Stomach (tissue), 9 donors: ENCODE results near the gene ZNF267. TPM values are rescaled to one million over a fixed set of nuclear protein-coding genes. Genes with fewer than 3 reads are reported as not detected.
"Not testable (repeated sequence)": the region's sequence is repeated elsewhere in the genome, so short reads cannot be mapped to it uniquely, and the experiment has no call there.

ENCODE experiments used
- DNase-seq, 2 donors: peaks; one replicate each; pipeline versions ENCODE4 v3.0.0 to v3.0.0-alpha.2; 2013 to 2019
- H3K27ac ChIP-seq, 5 donors: fragments of 200-600 bp in 4 of 5; sonication (generic) in 4 of 5; one replicate each; pipeline ENCODE4 v1.5.1; 2013 to 2019; ENCODE audit warnings: mild to moderate bottlenecking in 1 of 5, moderate library complexity in 1 of 5
- H3K27me3 ChIP-seq, 3 donors: fragments of 200-600 bp; sonication (generic); one replicate each; pipeline ENCODE4 v1.5.1; 2017 to 2019; ENCODE audit warnings: mixed run types in 1 of 3
- H3K36me3 ChIP-seq, 4 donors: fragments of 200-600 bp; sonication (generic); 1 replicate in 3 of 4; 2 replicates in 1 of 4; pipeline ENCODE4 v1.5.1; 2016 to 2019
- H3K4me1 ChIP-seq, 4 donors: fragments of 200-600 bp; sonication (generic); one replicate each; pipeline ENCODE4 v1.5.1; 2016 to 2019
- H3K4me3 ChIP-seq, 4 donors: fragments of 200-600 bp; sonication (generic) in 3 of 4; one replicate each; pipeline ENCODE4 v1.5.1; 2016 to 2019; ENCODE audit warnings: mild to moderate bottlenecking in 1 of 4
- H3K9me3 ChIP-seq, 4 donors: fragments of 200-600 bp; sonication (generic); one replicate each; pipeline ENCODE4 v1.5.1; 2016 to 2019
- CTCF ChIP-seq, 7 experiments: fragments of 450-650 bp in 4 of 7; fragments of 200-600 bp in 3 of 7; sonication (generic) in 3 of 7; IDR thresholded peaks; one replicate each; pipeline ENCODE4 v1.5.1; 2016 to 2019; ENCODE audit warnings: antibody characterized with exemption in 7 of 7, control low read depth in 2 of 7, mild to moderate bottlenecking in 1 of 7
- EP300 ChIP-seq: sonication (generic); formaldehyde crosslinking; IDR thresholded peaks from one replicate; pipeline ENCODE4 v1.6.1; 2017; ENCODE audit warnings: antibody characterized with exemption
- POLR2A ChIP-seq, 4 donors: fragments of 450-650 bp; IDR thresholded peaks; one replicate each; pipeline ENCODE4 v1.6.1; 2016; ENCODE audit warnings: antibody characterized with exemption in 4 of 4, control low read depth in 2 of 4, mild to moderate bottlenecking in 1 of 4, moderate library complexity in 1 of 4
- POLR2AphosphoS5 ChIP-seq, 3 donors: sonication (generic); formaldehyde crosslinking; IDR thresholded peaks; one replicate each; pipeline ENCODE4 v1.6.1; 2016; ENCODE audit warnings: antibody characterized with exemption in 3 of 3
- WGBS, 5 donors: extraction: QIAGEN DNeasy Blood & Tissue Kit in 3 of 5; methylation state at CpG; one replicate each; pipeline versions ENCODE4 v1.1.5 to v1.1.7; 2013 to 2018; 5-methylcytosine and 5-hydroxymethylcytosine counted together
- intact Hi-C: fragments of 100-400 bp; cut with DNase I; formaldehyde crosslinking; loops from one replicate; pipeline ENCODE4 v1.15.1; 2023; ENCODE audit warnings: low total_unique reads
- polyA plus RNA-seq, 3 donors: library from polyadenylated mRNA; stranded (reverse); fragments of 200-250 nt; gene quantifications; one replicate each; pipeline ENCODE4 v1.2.3, GENCODE V29; 2013
- total RNA-seq, 5 donors: library from RNA; depleted of rRNA; stranded (reverse); fragments of >200 nt; gene quantifications; one replicate each; pipeline versions ENCODE4 v1.1.0 to v1.2.3, GENCODE V29; 2014 to 2016
- donor health status: healthy with polysubstance abuse.
- donor health status: Bipolar disorder and iron deficiency.
- donor health status: healthy.

Gene ZNF267
- total and polyA plus RNA-seq, 8 donors: 3.5 to 30.3 (median 13.2) TPM

- intact Hi-C loops: no loop called here
- no peak overlapping the region for H3K4me3 ChIP-seq
- H3K36me3 ChIP-seq: peaks cover 12 to 71% (median 53%) of the 10 kb centered on the region in 4 donors
- H3K9me3 ChIP-seq: peaks cover 0 to 66% (median 33%) of the 10 kb centered on the region in 4 donors
- no peak overlapping the region for H3K27ac ChIP-seq
- DNase-seq: no peak
- no peaks in the 10 kb centered on the region for H3K4me1 ChIP-seq
- 87 to 97% (median 91%) methylated on average over 2 of the region's 2 CpGs for WGBS, 5 donors
- TF ChIP-seq POLR2A (IDR thresholded peaks at IDR 0.05) (no peak), CTCF (IDR thresholded peaks at IDR 0.05) (no peak), POLR2AphosphoS5 (IDR thresholded peaks at IDR 0.05) (no peak), EP300 (no peak)
- no peaks in the 10 kb centered on the region for H3K27me3 ChIP-seq
Observed at GRCh38 chr16:31899505-31899904, 25.9 kb downstream of the ZNF267 start.

DNA sequence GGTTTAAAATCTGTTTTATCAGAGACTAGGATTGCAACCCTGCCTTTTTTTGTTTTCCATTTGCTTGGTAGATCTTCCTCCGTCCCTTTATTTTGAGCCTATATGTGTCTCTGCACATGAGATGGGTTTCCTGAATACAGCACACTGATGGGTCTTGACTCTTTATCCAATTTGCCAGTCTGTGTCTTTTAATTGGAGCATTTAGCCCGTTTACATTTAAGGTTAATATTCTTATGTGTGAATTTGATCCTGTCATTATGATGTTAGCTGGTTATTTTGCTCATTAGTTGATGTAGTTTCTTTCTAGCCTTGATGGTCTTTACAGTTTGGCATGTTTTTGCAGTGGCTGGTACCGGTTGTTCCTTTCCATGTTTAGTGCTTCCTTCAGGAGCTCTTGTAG, 31.0 kb downstream of the ZNF267 start:
- H3K9me3 ChIP-seq: peaks cover 18 to 80% (median 53%) of the 10 kb centered on the region in 4 donors
- peaks cover 10 to 61% (median 39%) of the 10 kb centered on the region in 4 donors for H3K36me3 ChIP-seq
- H3K4me3 ChIP-seq, H3K4me1 ChIP-seq, DNase-seq, H3K27me3 ChIP-seq, H3K27ac ChIP-seq, intact Hi-C loops: not testable (repeated sequence)
- WGBS, 5 donors: 93 to 98% (median 97%) methylated on average over 2 to 3 of the region's 3 CpGs

DNA sequence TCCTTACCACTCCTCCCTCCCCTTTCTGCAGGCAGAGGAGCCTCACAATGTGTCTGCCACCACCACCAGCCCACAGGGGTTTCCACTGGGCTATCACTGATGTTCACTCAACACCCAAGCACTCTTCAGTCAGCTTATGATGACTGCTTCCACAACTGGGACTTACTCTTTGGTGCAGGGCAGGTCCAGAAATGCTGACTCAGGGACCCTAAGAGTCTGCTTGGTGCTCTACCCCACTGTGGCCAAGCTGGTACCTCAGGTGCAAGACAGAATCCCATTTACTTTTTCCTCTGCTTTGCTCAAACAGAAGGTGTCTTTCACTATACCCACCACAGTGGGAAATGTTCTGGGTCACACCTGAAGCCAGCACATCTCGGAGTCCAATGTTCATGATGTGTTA, 40.1 kb downstream of the ZNF267 start:
- TF ChIP-seq CTCF (IDR thresholded peaks at IDR 0.05): no peak
- TF ChIP-seq POLR2A (IDR thresholded peaks at IDR 0.05): no peak
- TF ChIP-seq POLR2AphosphoS5 (IDR thresholded peaks at IDR 0.05): no peak
- no peak for TF ChIP-seq EP300
- WGBS, 5 donors: 91 to 100% (median 100%) methylated on average over 1 of the region's 1 CpG
- Histone ChIP-seq H3K9me3 (peaks cover 48 to 99% (median 85%) of the 10 kb centered on the region in 4 donors), H3K36me3 (peaks cover 31 to 81% (median 69%) of the 10 kb centered on the region in 4 donors), H3K27ac (no peak overlapping the region), H3K27me3 (no peaks in the 10 kb centered on the region), H3K4me3 (no peak overlapping the region), H3K4me1 (no peaks in the 10 kb centered on the region)
- intact Hi-C loops: no loop called here
- DNase-seq: no peak

DNA sequence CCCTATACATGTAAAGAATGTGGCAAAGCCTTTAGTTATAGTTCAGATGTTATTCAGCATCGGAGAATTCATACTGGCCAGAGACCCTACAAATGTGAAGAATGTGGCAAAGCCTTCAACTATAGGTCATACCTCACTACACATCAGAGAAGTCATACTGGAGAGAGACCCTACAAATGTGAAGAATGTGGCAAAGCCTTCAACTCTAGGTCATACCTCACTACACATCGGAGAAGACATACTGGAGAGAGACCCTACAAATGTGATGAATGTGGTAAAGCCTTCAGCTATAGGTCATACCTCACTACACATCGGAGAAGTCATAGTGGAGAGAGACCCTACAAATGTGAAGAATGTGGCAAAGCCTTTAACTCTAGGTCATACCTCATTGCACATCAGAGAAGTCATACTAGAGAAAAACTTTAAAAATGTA, 42.5 kb downstream of the ZNF267 start:
- peaks cover 31 to 77% (median 66%) of the 10 kb centered on the region in 4 donors for H3K36me3 ChIP-seq
- no peak for TF ChIP-seq CTCF (IDR thresholded peaks at IDR 0.05)
- no peak for TF ChIP-seq POLR2A (IDR thresholded peaks at IDR 0.05)
- TF ChIP-seq EP300: no peak
- no peak for TF ChIP-seq POLR2AphosphoS5 (IDR thresholded peaks at IDR 0.05)
- no peaks in the 10 kb centered on the region for H3K4me1 ChIP-seq
- peaks cover 64 to 100% (median 92%) of the 10 kb centered on the region in 4 donors for H3K9me3 ChIP-seq
- no peak for DNase-seq
- intact Hi-C loops: no loop called here
- no peak overlapping the region for H3K27ac ChIP-seq
- 91 to 99% (median 97%) methylated on average over 3 of the region's 3 CpGs for WGBS, 5 donors
- H3K4me3 ChIP-seq: no peak overlapping the region
- H3K27me3 ChIP-seq: no peaks in the 10 kb centered on the region

- H3K4me1 ChIP-seq: no peaks in the 10 kb centered on the region
- intact Hi-C loops: no loop called here
- H3K27me3 ChIP-seq: no peaks in the 10 kb centered on the region
- TF ChIP-seq CTCF (IDR thresholded peaks at IDR 0.05) (no peak), POLR2A (IDR thresholded peaks at IDR 0.05) (no peak), EP300 (no peak), POLR2AphosphoS5 (IDR thresholded peaks at IDR 0.05) (no peak)
- WGBS, 5 donors: 92 to 95% (median 94%) methylated on average over 2 of the region's 2 CpGs
- no peak for DNase-seq
- H3K27ac ChIP-seq: no peak overlapping the region
- H3K4me3 ChIP-seq: no peak overlapping the region
- H3K36me3 ChIP-seq: peaks cover 9 to 42% (median 31%) of the 10 kb centered on the region in 4 donors
- peaks cover 57 to 100% (median 93%) of the 10 kb centered on the region in 4 donors for H3K9me3 ChIP-seq
Observed at GRCh38 chr16:31920373-31920772, 46.8 kb downstream of the ZNF267 start.

DNA sequence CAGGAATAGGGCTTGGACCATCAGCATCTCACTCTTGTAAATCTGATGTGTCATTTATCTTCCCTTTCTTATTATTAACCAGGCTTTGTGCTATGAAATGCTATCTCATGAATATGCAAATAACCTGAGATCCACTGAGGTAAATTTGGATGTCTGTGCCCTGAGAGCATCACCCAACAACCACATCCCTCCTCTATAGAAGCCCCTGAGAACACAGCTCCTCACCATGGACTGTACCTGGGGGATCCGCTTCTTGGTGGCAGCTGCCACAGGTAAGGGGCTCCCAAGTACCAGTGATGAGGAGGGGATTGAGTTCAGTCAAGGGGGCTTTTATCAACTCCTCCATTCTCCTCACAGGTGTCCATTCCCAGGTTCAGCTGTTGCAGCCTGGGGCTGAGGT, 78.2 kb downstream of the ZNF267 start:
- intact Hi-C loops: not testable (repeated sequence)
- WGBS, 5 donors: 67 to 94% (median 92%) methylated on average over 1 of the region's 1 CpG; no CpG with 5 or more reads in 2 of the 5 donors

GRCh38 chr16:31952206-31952605, 78.6 kb downstream of the ZNF267 start:
- H3K4me1 ChIP-seq, H3K9me3 ChIP-seq, H3K36me3 ChIP-seq, H3K27me3 ChIP-seq, H3K27ac ChIP-seq, H3K4me3 ChIP-seq, intact Hi-C loops, DNase-seq: not testable (repeated sequence)
- WGBS, 5 donors: 6 to 20% (median 19%) methylated on average over 1 to 2 of the region's 3 CpGs; no CpG with 5 or more reads in 1 of the 5 donors

More for the DNA sequence above, 78.2 kb downstream of the ZNF267 start:
- H3K4me3 ChIP-seq, H3K4me1 ChIP-seq, H3K27me3 ChIP-seq, DNase-seq, H3K36me3 ChIP-seq, H3K9me3 ChIP-seq, H3K27ac ChIP-seq: not testable (repeated sequence)
